GM12878 (cell line): ENCODE results near the gene CSF1R. TPM values are rescaled to one million over a fixed set of nuclear protein-coding genes. Genes with fewer than 3 reads are reported as not detected.
"Not testable (repeated sequence)": the region's sequence is repeated elsewhere in the genome, so short reads cannot be mapped to it uniquely, and the experiment has no call there.

Experiments
- ATAC-seq: fragments of 200-7000 bp; cut with Tn5 transposase; 3 replicates; pipeline ENCODE4 v1.9.1; 2020; ENCODE audit warnings: mild to moderate bottlenecking, moderate library complexity
- BruUV-seq: library from RNA; stranded (reverse); fragments of 400-500 nt; replicated peaks from 2 replicates; lab custom pipeline; 2021; lab: Mats Ljungman, UMichigan
- CTCF ChIA-PET: fragments of 300-600 bp; sonication (Branson Sonifier 250); formaldehyde crosslinking; extraction: SDS; loops from one replicate; lab custom pipeline; 2021; ENCODE audit warnings: inconsistent platforms; lab: Yijun Ruan, JAX
- POLR2A ChIA-PET: fragments of 350-600 bp; formaldehyde crosslinking; extraction: SDS; loops from one replicate; lab custom pipeline; 2021; ENCODE audit warnings: inconsistent platforms; lab: Charles Lee
- RAD21 ChIA-PET: fragments of 300-600 bp; sonication (Branson Sonifier 250); formaldehyde crosslinking; loops from one replicate; lab custom pipeline; 2023; ENCODE audit warnings: antibody characterized with exemption; ENCODE audit not compliant: unreplicated experiment; lab: Charles Lee
- SMC1A ChIA-PET: fragments of 300-600 bp; sonication (Branson Sonifier 250); formaldehyde crosslinking; loops from one replicate; lab custom pipeline; 2023; ENCODE audit not compliant: unreplicated experiment, uncharacterized antibody; lab: Charles Lee
- DNase-seq: peaks from one replicate; pipeline ENCODE4 v3.0.0-alpha.2; 2011; ENCODE audit warnings: low read depth, low spot score
- FAIRE-seq: peaks from 3 replicates; lab custom pipeline; 2011; peaks lifted over from hg19 to GRCh38; lab: Jason Lieb, UNC
- H2AFZ ChIP-seq: 2 replicates; pipeline ENCODE4 v1.6.0; 2011; ENCODE audit warnings: low read depth, low read length, control low read depth; ENCODE audit not compliant: control insufficient read depth
- H3K27ac ChIP-seq: 2 replicates; pipeline ENCODE4 v1.5.1; 2011; ENCODE audit warnings: control low read depth; ENCODE audit not compliant: control insufficient read depth, insufficient read depth
- H3K27me3 ChIP-seq, 2 experiments: replicated peaks in 1 of 2; 2 replicates each; pipeline versions ENCODE4 v1.6.0 to v1.6.1; 2011; ENCODE audit warnings: low read length in 1 of 2; ENCODE audit not compliant: control insufficient read depth in 2 of 2, insufficient read depth in 2 of 2
- H3K36me3 ChIP-seq, 2 experiments: 2 replicates each; pipeline ENCODE4 v1.5.1; 2011; ENCODE audit warnings: low read length in 1 of 2; ENCODE audit not compliant: control insufficient read depth in 2 of 2, insufficient read depth in 2 of 2
- H3K4me1 ChIP-seq: 2 replicates; pipeline ENCODE4 v1.6.1; 2011; ENCODE audit warnings: mild to moderate bottlenecking, low read length, moderate library complexity, mixed read lengths; ENCODE audit not compliant: control insufficient read depth, insufficient read depth
- H3K4me2 ChIP-seq: 2 replicates; pipeline ENCODE4 v1.6.0; 2011; ENCODE audit warnings: control low read depth; ENCODE audit not compliant: control insufficient read depth, insufficient read depth
- H3K4me3 ChIP-seq: fragments of 200-600 bp; sonication (generic); 2 replicates; pipeline ENCODE4 v1.5.1; 2016
- H3K79me2 ChIP-seq: 2 replicates; pipeline ENCODE4 v1.6.0; 2011; ENCODE audit warnings: low read length; ENCODE audit not compliant: control insufficient read depth, insufficient read depth
- H3K9ac ChIP-seq: 2 replicates; pipeline ENCODE4 v1.8.0; 2011; ENCODE audit warnings: low read length, control low read depth, mixed read lengths; ENCODE audit not compliant: control insufficient read depth, insufficient read depth
- H3K9me3 ChIP-seq: replicated peaks from 3 replicates; pipeline ENCODE4 v1.5.1; 2011; ENCODE audit warnings: mild to moderate bottlenecking, low read length; ENCODE audit not compliant: control insufficient read depth, insufficient read depth
- H4K20me1 ChIP-seq: 2 replicates; pipeline ENCODE4 v1.6.0; 2011; ENCODE audit not compliant: control insufficient read depth, insufficient read depth
- LARP7 ChIP-seq: fragments of 450-650 bp; IDR thresholded peaks from 2 replicates; pipeline ENCODE4 v1.6.1; 2017; ENCODE audit warnings: mild to moderate bottlenecking
- NKRF ChIP-seq: fragments of 450-650 bp; conservative IDR thresholded peaks from 2 replicates; pipeline ENCODE4 v1.6.1; 2017; ENCODE audit warnings: mild to moderate bottlenecking, moderate library complexity
- SUPT20H ChIP-seq: IDR thresholded peaks from 2 replicates; pipeline ENCODE4 v1.6.1; 2011; ENCODE audit warnings: low read depth, mild to moderate bottlenecking, low read length, moderate library complexity, borderline replicate concordance; ENCODE audit not compliant: control insufficient read depth
- WGBS: methylation state at CpG from one replicate; pipeline ENCODE4 v1.1.6; 2016; ENCODE audit warnings: low lambda C conversion rate; ENCODE audit not compliant: insufficient replicate concordance, insufficient coverage; ENCODE audit errors: missing lambda C conversion rate; 5-methylcytosine and 5-hydroxymethylcytosine counted together
- in situ Hi-C: fragments of 300-500 bp; cut with MboI; formaldehyde crosslinking; loops from 9 replicates; pipeline ENCODE4 v1.14.3; 2018; ENCODE audit warnings: mixed read lengths
- intact Hi-C: fragments of 100-400 bp; cut with micrococcal nuclease; formaldehyde crosslinking; loops from one replicate; pipeline ENCODE4 v1.14.2; 2022; ENCODE audit not compliant: unreplicated experiment
- polyA plus RNA-seq, 11 experiments: library from polyadenylated mRNA; depleted of rRNA in 4 of 11; unstranded in 6 of 11; stranded (reverse) in 5 of 11; fragments of >200 nt; fragmentation: Nextera tagmentation in 4 of 11; fragmentation: Illumina TruSeq in 1 of 11; extraction: Ambion mirVana in 4 of 11; extraction: Trizol in 1 of 11; gene quantifications; 1 replicate in 1 of 11; 2 replicates in 10 of 11; pipeline versions ENCODE4 v1.2.1 to v1.2.3, GENCODE V29; 2011 to 2016; ENCODE audit warnings: inconsistent platforms in 2 of 11, missing spikeins in 2 of 11, low read depth in 1 of 11
- total RNA-seq, 4 experiments: library from RNA; depleted of rRNA in 3 of 4; stranded (reverse); fragments of >200 nt in 3 of 4; fragmentation: Illumina TruSeq in 1 of 4; extraction: Trizol in 1 of 4; gene quantifications; 2 replicates each; pipeline versions ENCODE4 v1.2.1 to v1.2.3, GENCODE V29; 2013 to 2021

CSF1R gene
- total and polyA plus RNA-seq, 10 of the 15 experiments (the other 5 are each of a cell fraction or from before 2014, with no cell fraction given): 0.35 to 3.6 (median 1.2) TPM

GRCh38 chr5:150033334-150033733 is 53.0 kb downstream of the CSF1R start (continued):
- TF ChIP-seq SUPT20H: no peak

GRCh38 chr5:150028047-150028446 is 58.3 kb downstream of the CSF1R start:
- intact Hi-C loops, H3K9me3 ChIP-seq, H3K27me3 ChIP-seq, H3K27ac ChIP-seq, H2AFZ ChIP-seq, ATAC-seq, H3K4me3 ChIP-seq, RAD21 ChIA-PET, SMC1A ChIA-PET, H3K79me2 ChIP-seq, H4K20me1 ChIP-seq, POLR2A ChIA-PET, H3K4me1 ChIP-seq, DNase-seq, H3K9ac ChIP-seq, in situ Hi-C loops, H3K4me2 ChIP-seq, FAIRE-seq, BruUV-seq: not testable (repeated sequence)
- peaks cover 13 to 42% of the 10 kb centered on the region in 2 experiments for H3K36me3 ChIP-seq
- CTCF ChIA-PET: interaction anchor here (1.2 kb wide), 1 partner anchor 21 kb away, joined by 3 read pairs; no protein-coding TSS in a partner anchor
- 100% methylated on average over 1 of the region's 1 CpG for WGBS

- BruUV-seq: no TSS peak
These were observed 59.6 kb downstream of the CSF1R start for GRCh38 chr5:150026682-150027172.

More at GRCh38 chr5:150026682-150027172, 59.6 kb downstream of the CSF1R start:
- Histone ChIP-seq H2AFZ (no peak overlapping the region), H3K4me2 (no peak overlapping the region), H4K20me1 (no peaks in the 10 kb centered on the region), H3K27me3 (no peaks in the 10 kb centered on the region), H3K9ac (no peak overlapping the region), H3K27ac (no peak overlapping the region), H3K79me2 (no peaks in the 10 kb centered on the region), H3K9me3 (no peaks in the 10 kb centered on the region), H3K36me3 (peaks cover 10 to 34% of the 10 kb centered on the region in 2 experiments), H3K4me3 (no peak overlapping the region), H3K4me1 (no peaks in the 10 kb centered on the region)
- no peak for DNase-seq
- SMC1A ChIA-PET: interaction anchor here (1.0 kb wide), 1 partner anchor 95 kb away, joined by 3 read pairs; no protein-coding TSS in a partner anchor
- WGBS: 98% methylated on average over 4 of the region's 4 CpGs
- FAIRE-seq: no peak
- RAD21 ChIA-PET: interaction anchor here (1.2 kb wide), 1 partner anchor 96 kb away, joined by 3 read pairs; no protein-coding TSS in a partner anchor
- no peak for TF ChIP-seq LARP7
- no peak for TF ChIP-seq NKRF
- CTCF ChIA-PET: no interaction called here
- intact Hi-C loops: no loop called here
- no peak for ATAC-seq
- in situ Hi-C loops: no loop called here
- POLR2A ChIA-PET: no interaction called here
